ENCODE results near the gene FBXO15.
A peak's percentile ranks its signal among the peaks of the same experiment; 100 is the strongest.

FBXO15 gene

DNA sequence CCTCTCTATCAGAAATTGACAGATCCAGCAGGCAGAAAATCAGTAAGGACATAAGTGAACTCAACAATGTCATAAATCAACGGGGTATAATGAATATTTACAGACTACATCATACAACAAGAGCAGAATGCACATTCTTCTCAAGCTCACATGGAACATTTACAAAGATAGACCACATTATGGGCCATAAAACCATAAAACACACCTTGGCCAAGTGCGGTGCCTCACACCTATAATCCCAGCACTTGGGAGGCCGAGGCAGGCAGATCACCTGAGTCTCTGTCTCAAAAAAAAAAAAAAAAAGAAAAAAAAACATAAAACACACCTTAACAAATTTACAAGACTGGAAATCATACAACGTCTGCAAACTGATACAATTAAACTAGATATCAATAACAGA lies 36.7 kb downstream of the FBXO15 start:
- DNase-seq = no peak

DNA sequence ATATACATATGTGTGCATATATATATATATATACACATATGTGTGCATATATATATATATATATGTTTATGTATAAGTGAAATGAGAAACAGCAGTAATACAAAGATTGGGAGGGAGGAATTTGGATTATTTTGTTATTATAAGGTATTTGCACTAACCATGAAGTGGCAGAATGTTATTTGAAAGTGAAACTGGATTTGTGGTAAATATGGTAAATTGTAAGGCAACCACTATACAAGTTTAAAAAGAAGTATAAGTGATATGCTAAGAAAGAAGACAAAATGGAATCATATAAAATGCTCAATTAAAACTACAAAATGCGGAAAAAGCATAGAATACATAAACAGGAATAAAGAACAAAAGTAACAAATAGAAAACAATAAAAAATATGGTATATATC lies 37.5 kb downstream of the FBXO15 start:
- DNase-seq = no peak

DNA sequence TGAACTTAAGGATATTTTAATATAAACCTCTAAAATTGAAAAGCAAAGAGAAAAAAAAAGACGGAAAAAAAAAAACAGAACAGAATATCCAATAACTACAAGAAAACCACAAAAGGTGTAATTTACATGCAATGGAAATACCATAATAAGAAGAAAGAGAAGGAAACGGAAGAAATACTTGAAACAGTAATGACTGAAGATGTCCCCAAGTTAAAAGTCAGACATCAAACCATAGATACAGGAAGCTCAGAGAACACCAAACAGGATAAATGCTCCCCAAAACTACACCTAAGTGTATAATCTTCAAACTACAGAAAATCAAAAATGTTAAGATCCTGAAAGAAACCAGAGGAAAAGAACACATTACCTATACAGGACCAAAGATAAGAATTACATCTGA lies 39.2 kb downstream of the FBXO15 start:
- DNase-seq = no peak

DNA sequence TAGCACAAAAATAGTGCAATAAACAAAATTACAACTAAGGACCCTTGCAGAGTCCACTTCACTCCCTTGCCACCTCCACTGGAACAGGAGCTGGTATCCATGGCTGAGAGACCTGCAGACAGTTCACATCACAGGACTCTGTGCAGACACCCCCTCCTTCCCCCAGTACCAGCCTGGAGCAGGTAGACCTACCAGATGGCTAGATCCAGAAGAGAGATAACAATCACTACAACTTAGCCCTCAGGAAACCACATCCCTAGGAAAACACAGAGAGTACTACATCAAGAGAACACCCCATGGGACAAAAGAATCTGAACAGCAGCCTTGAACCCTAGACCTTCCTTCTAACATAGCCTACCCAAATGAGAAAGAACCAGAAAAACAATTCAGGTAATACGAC lies 49.8 kb downstream of the FBXO15 start:
- no peak for DNase-seq

DNA sequence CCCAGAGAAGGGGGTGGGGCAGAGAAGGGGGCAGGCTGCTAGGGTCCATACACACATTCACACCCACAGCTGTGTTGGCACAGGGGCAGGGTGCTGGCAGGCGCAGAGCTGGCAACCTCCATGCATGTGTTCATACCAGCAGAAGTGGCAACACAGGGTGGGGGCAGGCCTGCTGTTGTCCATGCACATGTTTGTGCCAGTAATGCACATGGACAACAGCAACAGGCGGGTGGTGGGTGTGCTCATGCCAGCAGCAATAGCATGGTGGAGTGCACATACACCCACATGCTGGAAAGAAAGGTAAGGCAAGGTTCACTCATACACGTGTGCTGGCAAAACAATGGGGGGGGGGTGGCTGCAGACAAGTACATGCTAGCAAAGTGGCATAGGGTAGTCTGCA lies 54.7 kb downstream of the FBXO15 start:
- no peak for DNase-seq

DNA sequence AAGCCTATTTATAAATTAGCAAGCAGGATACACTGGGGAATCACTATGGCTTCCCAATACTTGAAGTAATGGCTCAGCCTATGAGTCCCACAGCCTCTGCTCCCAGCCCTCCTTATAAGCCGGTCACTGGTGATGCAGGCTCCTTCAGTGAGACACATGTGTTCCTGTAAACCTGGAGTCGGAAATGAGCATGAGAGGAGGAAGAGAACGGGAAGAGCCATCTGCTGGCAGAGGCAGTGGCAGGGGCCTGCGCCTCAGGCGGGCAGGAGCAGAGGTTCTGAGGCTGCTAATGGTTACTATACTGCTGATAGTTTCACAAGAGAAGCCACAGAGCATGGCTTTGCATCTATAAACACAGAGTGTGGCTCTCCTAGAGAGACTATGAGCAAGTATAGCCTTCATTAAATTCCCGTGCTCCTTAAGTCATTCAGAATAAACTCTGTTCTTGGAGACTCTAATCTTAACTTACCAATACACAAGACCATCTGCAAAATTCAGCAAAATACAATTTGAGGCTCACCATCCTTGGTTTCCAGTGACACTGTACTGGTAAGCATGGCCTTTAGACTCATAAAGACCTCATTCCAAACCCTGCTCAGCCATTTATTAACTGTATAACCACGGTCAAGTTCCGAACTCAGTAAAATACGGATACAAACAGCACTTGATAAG lies 63.3 kb downstream of the FBXO15 start:
- DNase-seq = no peak

DNA sequence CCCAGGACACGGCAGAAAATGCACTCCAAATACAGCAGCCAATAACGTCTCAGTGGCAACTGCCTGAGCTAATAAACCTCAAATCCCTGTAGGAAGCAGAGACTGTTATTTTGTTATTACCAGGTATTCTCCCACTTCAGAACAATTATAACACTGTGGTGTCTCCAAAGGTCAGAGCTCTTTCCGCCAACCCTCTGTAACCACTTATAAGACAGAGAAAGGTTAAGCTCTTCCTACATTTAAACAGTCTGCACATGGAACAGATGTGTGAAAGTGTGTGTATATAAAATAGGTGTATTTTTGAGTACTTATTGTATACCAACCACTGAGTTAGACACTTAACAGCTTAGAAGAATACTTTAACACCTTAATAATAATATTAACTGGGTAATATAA lies 64.1 kb downstream of the FBXO15 start:
- DNase-seq = no peak

DNA sequence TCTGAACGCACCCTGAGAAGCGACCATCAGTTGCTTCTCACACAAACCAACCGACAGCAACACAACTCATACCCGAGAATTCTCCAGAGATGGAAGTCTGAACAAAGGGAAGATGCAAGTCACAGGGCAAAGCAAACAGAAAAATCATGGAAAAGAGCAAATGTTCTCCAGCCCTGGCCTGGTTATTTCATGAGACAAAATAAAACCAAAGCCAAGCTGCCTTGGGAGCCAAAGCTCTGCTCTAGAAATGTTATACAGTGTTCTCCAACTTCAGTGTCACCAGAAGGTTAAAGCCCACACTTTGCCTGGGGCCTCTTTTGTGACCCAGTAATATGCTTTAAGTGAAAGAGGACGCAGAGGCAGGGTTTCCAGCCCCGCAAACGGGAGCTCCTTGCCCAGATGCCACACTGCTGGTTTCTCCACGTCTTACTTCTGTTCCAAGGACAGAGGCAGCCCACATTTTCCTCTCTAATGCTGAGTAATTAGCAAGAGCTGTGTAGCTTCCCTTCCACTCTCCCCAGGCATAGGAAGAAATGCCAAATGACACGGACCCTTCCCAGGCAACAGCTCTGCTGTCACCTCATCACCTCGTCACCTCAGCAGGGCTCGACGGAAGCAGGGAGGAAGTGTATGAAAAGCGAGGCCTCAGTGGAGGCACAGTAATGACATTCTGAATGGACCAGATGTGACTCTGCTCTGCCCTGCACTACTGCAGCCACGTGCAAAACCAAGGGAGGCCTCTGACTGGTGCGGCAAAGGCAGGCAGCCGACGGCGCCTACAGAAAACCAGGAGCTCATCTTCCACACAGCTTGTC lies 64.7 kb downstream of the FBXO15 start:
- DNase-seq = peak; percentile 27 to 36

DNA sequence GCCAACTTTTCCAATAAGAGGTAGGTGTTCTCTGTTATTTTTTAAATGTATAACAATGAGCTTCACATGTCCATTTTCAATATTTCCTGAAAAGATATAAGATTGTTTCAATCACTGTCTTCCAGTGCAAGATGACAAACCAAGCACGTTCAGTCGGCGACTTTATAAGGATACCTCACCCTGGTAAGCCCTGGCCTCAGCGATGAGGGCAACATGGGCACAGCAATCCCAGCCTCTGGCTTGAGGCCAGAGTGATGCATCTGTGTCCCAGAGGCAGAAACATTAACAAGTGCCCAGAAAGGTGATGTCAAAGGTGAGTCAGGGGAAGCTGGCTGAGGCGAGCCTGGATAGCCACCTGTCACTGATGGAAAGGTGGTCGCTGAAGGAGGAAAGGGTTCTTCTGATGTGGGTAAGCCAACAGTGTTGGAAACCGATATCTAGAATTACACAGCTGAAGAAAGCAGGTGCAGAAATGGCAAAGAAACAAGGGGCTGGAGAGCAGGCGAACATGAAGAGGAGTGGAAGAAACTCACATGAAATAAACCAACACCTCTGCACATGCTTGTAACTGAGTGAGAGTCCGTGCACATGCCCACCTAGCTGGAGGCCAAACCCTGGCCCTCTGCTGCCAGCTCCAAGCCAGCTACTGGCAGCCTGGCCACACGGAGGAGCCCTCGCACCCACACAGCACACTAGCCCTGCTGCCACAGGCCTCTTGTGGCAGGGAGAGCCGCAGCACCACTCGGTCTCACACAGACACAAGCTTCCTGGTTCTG lies 65.5 kb downstream of the FBXO15 start:
- DNase-seq = peak; percentile 61 to 70

DNA sequence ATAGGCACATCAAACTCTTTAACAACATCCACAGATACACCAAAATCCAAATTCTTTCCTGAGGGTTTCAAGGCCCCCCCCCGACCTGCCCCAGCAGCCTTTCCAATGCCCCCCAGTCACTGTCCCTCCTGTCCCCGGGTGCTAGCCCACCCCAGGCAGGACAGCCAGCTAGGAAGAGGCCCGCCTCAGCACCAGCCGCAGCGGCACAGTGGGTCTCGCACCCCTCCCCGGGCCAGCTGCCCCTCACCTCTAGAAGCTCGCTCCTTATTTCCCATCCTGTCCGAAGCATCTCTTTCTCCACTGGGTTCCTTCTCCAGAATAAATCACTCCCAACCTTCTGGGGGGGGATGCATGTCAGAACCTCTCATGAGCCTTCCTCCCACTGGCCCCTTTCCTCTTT lies 69.4 kb downstream of the FBXO15 start:
- no peak for DNase-seq

DNA sequence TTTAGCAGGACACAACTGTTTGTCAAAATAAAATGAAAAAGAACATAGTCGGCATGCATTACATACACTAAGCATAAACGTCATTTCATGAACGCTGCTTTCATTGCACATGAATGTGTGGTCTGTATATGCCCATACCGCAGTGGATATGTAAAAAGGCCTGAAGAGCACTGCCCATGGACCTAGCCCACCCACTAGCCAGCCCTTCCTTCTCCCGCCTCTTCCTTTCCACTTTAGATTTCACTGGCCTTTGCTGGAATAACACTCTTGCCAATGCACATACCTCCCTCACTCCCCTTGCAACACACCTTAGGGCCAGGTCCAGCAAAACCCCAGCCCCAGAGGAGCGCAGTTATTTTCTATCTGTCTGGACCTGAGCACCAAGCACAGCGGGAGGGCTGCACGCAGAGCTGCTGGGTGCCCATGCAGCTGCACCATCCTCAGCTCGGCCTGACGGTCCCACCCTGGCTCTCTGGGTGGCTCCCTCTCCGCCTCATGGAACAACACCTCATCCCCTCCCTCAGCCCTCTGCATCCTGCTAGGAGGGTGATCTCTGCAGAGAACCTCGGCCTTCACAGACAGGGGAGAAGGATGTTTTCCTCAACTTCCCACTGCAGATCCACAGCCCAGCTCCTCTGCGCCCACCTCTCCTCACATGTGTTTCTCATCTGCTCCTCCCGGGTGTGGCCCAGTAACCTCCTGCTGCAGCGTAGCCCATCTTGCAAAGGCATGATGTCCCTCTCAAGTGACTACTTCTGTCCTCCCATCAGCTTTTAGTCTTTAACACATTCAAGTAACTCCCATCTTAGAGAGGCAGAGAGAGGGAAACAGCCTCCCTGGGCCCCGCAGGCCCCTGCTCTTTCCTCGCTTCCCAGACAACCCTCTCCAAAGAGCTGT lies 72.7 kb downstream of the FBXO15 start:
- no peak for DNase-seq

DNA sequence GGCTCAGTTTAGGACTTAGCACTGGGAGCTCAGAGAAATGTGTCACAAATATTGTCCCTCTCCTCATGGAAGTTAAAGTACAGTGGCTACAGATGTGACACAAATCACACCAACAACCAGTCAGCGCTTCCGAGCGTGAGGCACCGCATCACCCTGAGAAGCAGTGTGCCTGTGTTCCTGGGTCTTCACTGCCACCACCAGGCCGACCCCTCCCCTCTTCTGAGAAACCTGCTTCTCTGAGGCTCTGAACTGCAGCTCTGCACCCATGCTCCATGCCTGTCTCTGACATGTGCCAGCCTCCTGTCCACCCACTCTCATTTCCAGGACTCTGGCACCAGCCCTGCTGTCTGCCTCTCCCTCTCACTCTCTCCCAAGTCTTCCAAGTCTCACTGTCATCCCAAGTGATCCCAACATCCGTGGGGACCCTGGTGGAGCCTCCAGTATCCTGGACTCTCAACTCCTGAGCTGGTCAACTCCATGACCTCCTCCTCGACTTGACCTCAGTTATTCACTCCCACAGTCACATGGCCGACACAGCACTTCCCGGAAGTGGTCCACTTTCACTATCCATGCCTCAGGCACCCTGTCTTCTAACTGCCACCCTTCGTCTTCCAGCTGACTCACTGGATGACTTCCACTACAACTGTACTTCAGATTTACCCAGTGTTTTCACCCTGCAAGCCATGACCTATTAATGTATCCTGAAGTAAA lies 73.5 kb downstream of the FBXO15 start:
- no peak for DNase-seq

DNA sequence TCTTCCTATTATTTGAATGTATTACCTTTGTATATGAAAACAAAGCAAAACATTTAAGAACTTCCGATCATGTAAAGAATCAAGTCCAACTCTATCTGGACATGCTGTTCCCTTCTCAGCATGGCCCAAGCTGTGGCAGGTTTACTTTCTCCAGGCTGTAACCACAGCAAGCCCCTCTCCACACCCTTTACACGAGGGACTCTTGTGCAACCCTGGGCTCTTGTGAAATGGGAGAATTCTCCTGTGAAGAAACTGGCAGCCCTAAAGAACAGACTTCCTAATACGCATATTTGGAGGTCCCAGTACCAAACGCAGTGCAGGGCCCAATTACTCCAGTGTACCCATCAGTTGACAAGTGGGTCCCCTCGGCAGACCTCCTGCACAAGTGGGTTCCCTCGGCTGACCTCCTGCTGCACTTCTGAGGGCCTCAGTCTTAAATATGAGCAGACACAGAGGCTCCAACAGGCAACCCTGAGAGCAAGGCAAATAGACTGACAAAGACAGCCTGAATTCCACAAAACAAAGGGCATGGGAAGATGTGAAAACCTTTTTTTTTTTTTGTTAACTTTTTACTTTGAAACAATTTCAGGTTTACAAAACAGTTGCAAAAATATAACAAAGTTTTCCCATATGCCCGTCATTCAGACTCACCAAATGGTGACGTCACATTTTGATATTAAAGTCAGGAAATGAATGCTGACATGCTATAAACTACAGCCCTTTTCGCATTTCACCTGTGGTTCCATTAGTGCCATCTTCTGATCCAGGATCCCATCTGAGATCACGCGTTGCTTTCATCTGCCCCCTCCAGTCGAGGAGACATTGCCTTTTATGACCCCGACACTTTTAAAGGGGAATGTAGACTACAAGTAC lies 78.2 kb downstream of the FBXO15 start:
- no peak for DNase-seq

DNA sequence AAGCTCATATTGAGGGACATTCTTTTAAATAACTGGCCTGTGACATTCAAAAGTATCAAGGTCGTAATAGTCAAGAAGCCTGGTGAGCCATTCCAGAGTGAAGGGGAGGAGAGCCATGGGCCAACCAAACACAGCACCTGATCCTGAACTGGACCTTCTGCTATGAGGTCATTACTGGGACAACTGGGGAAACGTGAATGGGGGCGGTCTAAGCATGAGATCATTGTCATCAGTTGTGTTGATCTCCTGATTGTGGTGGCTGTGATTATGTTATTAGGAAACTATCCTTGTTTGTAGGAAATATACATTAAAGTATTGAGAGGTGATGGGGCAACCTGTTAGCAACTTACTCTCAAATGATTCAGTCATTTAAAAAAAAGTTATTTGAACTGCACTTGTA lies 79.3 kb downstream of the FBXO15 start:
- no peak for DNase-seq

DNA sequence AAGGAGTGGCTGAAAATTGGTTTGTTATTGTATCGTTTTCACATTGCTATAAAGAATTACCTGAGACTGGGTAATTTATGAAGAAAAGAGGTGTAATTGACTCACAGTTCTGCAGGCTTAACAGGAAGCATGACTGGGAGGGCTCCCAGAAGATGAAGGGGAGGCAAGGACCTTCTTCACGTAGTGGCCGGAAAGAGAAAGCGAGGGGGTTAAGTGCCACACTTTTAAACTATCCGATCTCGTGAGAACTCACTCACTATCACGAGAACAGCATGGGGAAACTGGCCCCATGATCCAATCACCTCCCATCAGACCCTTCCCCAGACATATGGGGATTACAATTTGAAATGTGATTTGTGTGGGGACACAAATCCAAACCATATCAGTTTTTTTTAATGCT lies 81.6 kb downstream of the FBXO15 start:
- peak in 1 of 2 donors; percentile 24 for DNase-seq

DNA sequence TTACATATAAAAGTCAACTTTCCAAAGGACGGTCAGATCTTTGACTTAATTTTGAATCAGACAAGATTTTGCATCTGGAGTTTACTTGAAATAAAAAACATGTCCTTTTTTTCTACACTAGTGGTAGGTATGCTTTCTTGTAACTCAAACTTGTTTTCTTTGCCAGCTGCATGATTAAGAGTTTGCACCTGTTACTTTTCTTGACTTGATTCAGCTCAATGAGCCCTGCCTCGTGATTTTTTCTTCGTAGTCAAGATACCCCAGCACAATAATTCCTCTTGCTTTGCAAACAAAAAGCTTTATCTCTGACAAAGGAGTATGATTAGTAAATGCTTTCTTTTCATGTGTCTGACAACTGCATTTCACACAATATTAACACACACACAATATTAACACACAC lies 82.3 kb downstream of the FBXO15 start:
- no peak for DNase-seq

DNA sequence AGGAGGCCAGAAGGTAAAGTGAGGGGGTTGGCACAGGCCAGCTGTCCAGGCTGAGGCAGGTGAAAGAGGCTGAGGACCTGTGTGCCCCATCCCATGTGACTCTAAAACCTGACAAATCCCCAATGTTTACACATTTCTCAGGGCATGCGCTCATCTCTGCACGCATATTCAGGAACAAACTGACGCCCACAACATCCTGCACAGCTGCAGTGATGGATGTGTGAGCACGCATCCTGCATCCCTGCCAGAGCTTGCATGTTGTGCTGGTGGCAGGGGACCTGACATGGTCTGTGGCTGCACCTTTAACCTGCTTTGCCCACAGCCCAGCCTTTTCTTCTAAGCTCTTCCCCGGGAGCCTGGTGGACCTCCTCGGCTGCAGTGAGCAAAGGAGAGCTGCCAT lies 83.1 kb downstream of the FBXO15 start:
- peak; percentile 34 to 53 for DNase-seq

DNA sequence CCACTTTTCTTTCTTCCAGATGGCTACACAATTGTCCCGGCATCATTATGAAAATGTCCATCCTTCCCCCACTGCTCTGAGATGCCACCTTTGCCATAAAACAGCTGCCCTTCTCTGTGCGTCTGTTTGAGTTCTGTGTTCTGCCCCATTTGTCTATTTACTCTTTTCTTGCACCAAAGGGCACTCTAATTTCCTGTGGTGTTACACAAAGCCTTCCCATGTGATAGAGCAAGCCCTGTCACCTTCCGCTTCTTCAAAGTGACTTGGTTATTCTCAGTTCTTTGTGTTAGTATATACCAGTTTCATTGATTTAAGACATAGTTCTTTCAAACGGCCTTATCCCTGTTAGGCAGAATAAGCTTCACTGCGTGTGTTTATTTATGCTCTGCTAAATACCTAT lies 84.1 kb downstream of the FBXO15 start:
- DNase-seq = no peak

DNA sequence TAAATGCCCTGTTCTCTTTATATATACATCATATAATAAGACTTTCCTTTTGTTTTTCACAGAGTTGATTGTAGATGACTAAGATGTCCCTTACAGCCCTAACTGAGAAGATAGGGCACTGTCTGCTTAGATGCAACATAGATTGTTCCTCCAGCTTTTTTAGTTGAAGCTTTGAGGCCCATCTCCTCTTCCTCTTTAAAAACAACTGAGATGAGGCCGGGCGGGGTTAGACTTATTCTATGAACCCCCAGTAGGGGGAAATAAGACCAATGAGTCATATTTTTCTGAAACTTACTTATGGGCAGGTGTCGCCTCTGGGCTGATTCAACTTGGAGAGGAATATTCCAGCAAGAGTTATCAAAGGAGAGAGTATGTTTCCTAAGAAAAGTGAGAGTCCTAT lies 84.6 kb downstream of the FBXO15 start:
- peak; percentile 39 to 46 for DNase-seq

DNA sequence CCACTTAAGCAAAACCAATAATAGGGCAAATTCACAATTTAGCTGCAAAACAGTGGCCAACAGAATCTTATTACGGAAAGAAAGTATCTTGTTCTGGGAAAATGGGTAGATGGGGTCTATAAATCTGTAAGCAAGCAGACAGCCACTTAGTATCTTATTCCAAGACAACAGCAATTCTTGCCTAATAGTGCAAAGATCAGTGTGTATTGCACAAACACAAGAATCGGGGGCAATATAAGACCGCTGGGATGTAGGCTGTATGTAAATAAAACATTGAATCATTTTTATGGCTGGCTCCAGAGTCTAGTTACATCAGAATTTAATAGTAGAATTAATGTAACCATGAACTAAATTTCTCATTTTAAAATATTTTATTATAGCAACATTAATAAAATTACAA lies 85.6 kb downstream of the FBXO15 start:
- no peak for DNase-seq

DNA sequence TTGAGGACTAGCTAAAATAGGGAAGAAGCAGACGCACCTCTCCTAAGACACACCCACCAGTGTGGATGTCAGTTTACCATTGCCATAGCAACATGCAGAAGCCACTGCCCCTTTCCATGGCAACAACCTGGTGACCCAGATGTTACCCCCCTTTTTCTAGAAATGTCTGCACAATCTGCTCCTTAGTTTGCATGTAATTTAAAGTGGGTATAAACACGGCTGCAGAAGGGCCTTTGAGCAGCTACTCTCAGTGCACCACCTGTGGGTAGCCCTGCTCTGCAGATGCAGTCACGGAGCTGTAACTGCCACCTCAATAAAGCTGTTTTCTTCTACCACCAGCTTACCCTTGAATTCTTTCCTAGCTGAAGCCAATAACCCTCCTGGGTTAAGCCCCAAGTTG lies 87.1 kb downstream of the FBXO15 start:
- no peak for DNase-seq
